ENCODE measurements around the gene BLOC1S1.

- TF ChIP-seq, protein P1, sequence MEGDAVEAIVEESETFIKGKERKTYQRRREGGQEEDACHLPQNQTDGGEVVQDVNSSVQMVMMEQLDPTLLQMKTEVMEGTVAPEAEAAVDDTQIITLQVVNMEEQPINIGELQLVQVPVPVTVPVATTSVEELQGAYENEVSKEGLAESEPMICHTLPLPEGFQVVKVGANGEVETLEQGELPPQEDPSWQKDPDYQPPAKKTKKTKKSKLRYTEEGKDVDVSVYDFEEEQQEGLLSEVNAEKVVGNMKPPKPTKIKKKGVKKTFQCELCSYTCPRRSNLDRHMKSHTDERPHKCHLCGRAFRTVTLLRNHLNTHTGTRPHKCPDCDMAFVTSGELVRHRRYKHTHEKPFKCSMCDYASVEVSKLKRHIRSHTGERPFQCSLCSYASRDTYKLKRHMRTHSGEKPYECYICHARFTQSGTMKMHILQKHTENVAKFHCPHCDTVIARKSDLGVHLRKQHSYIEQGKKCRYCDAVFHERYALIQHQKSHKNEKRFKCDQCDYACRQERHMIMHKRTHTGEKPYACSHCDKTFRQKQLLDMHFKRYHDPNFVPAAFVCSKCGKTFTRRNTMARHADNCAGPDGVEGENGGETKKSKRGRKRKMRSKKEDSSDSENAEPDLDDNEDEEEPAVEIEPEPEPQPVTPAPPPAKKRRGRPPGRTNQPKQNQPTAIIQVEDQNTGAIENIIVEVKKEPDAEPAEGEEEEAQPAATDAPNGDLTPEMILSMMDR (IDR thresholded peaks at IDR 0.05): no peak
- TF ChIP-seq, protein P2, sequence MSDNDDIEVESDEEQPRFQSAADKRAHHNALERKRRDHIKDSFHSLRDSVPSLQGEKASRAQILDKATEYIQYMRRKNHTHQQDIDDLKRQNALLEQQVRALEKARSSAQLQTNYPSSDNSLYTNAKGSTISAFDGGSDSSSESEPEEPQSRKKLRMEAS (IDR thresholded peaks at IDR 0.05): no peak
- TF ChIP-seq, protein P3, sequence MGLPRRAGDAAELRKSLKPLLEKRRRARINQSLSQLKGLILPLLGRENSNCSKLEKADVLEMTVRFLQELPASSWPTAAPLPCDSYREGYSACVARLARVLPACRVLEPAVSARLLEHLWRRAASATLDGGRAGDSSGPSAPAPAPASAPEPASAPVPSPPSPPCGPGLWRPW (IDR thresholded peaks at IDR 0.05): no peak
- TF ChIP-seq CHD2 (IDR thresholded peaks at IDR 0.05; ENCODE audit: low read length, partially characterized antibody) (no peak), REST (IDR thresholded peaks at IDR 0.05) (no peak), RAD21 (conservative IDR thresholded peaks at IDR 0.05 in 1 of 2, IDR thresholded peaks at IDR 0.05 in 1 of 2) (no peak)
These were observed 7.8 kb downstream of the BLOC1S1 start for GRCh38 chr12:55723516-55724225.

Measured in A549 (cell line).